ENCODE data around the gene GPR153.
A peak's percentile ranks its signal among the peaks of the same experiment; 100 is the strongest.

Gene GPR153

GRCh38 chr1:6208723-6209660, 51.9 kb downstream of the GPR153 start:
- in situ Hi-C loops (cut with MboI; ENCODE audit: low pct_unique_long_range_greater_than_20kb, low sequenced_read_pairs, unreplicated experiment): no loop called here
- DNase-seq (ENCODE audit: low spot score): peak; percentile 77
- peak; percentile 60 for TF ChIP-seq CTCF (IDR thresholded peaks at IDR 0.05; ENCODE audit: extremely low read depth, insufficient read depth, missing control alignments)

GRCh38 chr1:6207921-6208320, 53.0 kb downstream of the GPR153 start:
- no peak for TF ChIP-seq CTCF (IDR thresholded peaks at IDR 0.05; ENCODE audit: extremely low read depth, insufficient read depth, missing control alignments)
- no peak for DNase-seq (ENCODE audit: low spot score)
- in situ Hi-C loops (cut with MboI; ENCODE audit: low pct_unique_long_range_greater_than_20kb, low sequenced_read_pairs, unreplicated experiment): no loop called here

GRCh38 chr1:6207075-6207885, 53.6 kb downstream of the GPR153 start:
- no peak for DNase-seq (ENCODE audit: low spot score)
- TF ChIP-seq CTCF (IDR thresholded peaks at IDR 0.05; ENCODE audit: extremely low read depth, insufficient read depth, missing control alignments): no peak
- in situ Hi-C loops (cut with MboI; ENCODE audit: low pct_unique_long_range_greater_than_20kb, low sequenced_read_pairs, unreplicated experiment): no loop called here

GRCh38 chr1:6206520-6206855, 54.4 kb downstream of the GPR153 start:
- in situ Hi-C loops (cut with MboI; ENCODE audit: low pct_unique_long_range_greater_than_20kb, low sequenced_read_pairs, unreplicated experiment): no loop called here

GRCh38 chr1:6205849-6206519, 54.9 kb downstream of the GPR153 start, which contains the start of gene RNF207:
Gene RNF207 (plus strand): TSS chr1:6206119. CDS start chr1:6206536, 417 bp downstream.
- in situ Hi-C loops (cut with MboI; ENCODE audit: low pct_unique_long_range_greater_than_20kb, low sequenced_read_pairs, unreplicated experiment): no loop called here
- DNase-seq (ENCODE audit: low spot score): peak; percentile 93
- no peak for TF ChIP-seq CTCF (IDR thresholded peaks at IDR 0.05; ENCODE audit: extremely low read depth, insufficient read depth, missing control alignments)

More at GRCh38 chr1:6206520-6206855, 54.4 kb downstream of the GPR153 start:
- TF ChIP-seq CTCF (IDR thresholded peaks at IDR 0.05; ENCODE audit: extremely low read depth, insufficient read depth, missing control alignments): no peak
- no peak for DNase-seq (ENCODE audit: low spot score)

GRCh38 chr1:6202256-6202655, 58.6 kb downstream of the GPR153 start:
- in situ Hi-C loops (cut with MboI; ENCODE audit: low pct_unique_long_range_greater_than_20kb, low sequenced_read_pairs, unreplicated experiment): no loop called here
- TF ChIP-seq CTCF (IDR thresholded peaks at IDR 0.05; ENCODE audit: extremely low read depth, insufficient read depth, missing control alignments): no peak

More at GRCh38 chr1:6202256-6202655, 58.6 kb downstream of the GPR153 start:
- no peak for DNase-seq (ENCODE audit: low spot score)
